ENCODE results near the gene OPA1. TPM values are rescaled to one million over a fixed set of nuclear protein-coding genes. Genes with fewer than 3 reads are reported as not detected.

Gene OPA1
- total and polyA plus RNA-seq, 2 of the 8 experiments (the other 6 are each of a cell fraction or from before 2014, with no cell fraction given), result 20.3 to 109 TPM

- TF ChIP-seq CTBP2 (IDR thresholded peaks at IDR 0.05; ENCODE audit: borderline replicate concordance, insufficient read depth, insufficient read length, low read length) (no peak), MAFK (IDR thresholded peaks at IDR 0.05; ENCODE audit: low read depth, low read length) (no peak), HDAC2 (IDR thresholded peaks at IDR 0.05; ENCODE audit: borderline replicate concordance in 1 of 2, low read depth in 2 of 2, low read length in 2 of 2) (no peak), RFX5 (IDR thresholded peaks at IDR 0.05; ENCODE audit: borderline replicate concordance, low read depth, low read length) (no peak)
These were observed 3.9 kb upstream of the OPA1 start (continued) for GRCh38 chr3:193589129-193589528.

All from H1 (cell line).